Stimulated activated CD8-positive, alpha-beta memory T cell treated with anti-CD3 and anti-CD28 coated beads, Interleukin-15, amount 100 ng/mL, for 24 hours (primary cell): ENCODE results near the gene NRARP.
"Not testable (repeated sequence)": the region's sequence is repeated elsewhere in the genome, so short reads cannot be mapped to it uniquely, and the experiment has no call there.

Source experiments
- DNase-seq: peaks from one replicate; pipeline ENCODE4 v3.0.0-alpha.2; 2020; ENCODE audit warnings: low read depth

The NRARP gene

DNA sequence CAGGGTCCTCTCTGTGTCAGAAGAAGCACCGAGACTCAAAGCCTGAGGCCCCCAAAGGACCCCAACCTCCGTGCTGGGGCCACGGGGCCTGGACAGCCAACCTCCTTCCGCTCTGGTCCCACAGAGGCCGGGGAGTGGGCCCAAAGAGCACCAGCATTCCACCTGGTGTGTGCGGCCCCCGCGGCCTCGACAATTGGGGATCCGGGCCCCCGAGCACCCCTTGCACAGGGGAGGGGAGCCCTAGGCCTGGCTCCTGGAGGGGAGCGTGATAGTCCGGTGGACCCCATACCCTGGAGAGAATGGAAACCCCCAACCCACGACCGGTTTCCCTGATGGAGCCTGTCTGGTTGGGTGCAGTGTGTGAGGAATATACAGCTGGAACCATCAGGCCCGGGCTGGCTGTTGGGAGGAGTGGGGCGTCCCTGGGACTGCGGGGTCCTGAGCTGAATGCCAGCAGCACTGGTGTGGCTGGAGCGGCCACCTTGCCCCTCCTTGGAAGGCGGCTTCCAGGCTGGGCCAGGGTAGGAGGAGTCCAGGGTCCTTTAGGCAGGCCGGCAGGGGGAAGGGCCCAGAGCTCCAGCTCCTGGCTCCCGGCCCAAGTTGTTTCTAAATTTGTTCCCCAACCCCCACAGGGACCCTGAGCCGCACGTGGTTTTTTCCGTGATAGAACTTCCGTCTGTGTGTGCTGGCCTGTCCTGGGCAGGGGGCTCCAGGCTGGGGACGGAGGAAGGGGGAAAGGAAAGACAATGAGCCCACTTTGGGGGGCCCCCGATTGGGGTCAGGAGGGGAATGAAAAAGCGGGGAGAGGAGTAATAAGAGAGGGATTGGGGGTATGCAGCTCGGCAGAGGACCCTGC, 25.4 kb downstream of the NRARP start:
- DNase-seq: no peak

DNA sequence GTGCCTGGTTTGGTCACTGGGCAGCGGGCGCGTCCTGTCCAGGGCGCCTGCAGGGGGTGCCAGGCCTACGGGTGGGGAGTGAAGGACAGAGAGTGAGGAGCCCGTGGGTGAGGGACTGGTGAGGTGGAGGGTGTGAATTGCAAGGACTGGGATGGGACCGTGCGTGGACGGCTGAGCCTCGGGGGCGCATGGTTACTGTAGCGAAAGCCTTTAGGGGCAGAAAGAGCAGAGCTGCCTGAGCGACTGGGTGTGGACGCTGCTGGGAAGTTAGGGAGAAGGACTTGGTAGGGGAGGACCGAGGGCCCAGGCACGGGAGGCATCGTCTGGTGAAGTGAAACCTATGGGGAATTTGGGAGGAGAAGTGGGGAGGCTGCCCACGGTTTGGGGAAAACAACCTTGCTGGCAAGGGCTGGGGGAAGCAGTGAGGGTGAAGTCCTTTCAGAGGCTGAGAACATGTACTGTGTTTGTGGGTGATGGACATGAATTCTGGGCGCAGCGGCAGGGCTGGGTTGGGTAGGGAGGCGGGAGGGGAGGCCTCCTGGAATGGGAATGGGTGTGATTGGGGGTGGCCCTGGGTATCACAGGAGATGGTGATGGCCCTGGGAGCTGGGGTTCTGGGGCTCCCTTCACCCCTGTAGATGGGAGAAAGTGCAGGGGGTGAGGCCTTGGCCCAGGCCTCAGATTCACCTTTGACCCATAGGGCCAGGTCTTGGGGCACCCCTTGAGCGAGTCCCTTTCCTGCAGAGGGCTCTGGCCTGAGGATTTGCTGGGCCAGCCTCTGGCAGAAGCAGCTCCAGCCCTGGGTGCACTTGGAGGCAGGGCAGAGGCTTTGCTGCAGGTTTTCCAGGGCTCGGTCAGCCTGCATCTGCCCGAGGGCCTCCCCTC, 26.2 kb downstream of the NRARP start:
- DNase-seq: no peak

DNA sequence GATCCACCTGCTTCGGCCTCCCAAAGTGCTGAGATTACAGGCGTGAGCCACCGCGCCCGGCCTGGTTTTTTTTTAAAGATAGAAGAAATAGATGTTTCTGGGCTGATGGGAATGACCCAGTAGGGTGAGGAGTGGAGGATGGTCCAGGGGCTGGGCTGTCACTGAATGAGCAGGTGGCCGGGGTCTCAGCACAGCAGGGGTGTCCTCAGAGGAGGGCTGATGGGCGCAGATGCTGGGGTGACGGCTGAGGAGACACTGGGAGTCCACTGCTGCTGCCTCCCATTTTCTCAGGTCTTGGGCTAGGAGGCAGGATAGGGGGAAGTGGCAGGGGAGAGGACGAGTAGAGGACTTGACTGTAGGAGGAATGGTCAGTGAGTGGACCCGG, 26.9 kb downstream of the NRARP start:
- no peak for DNase-seq

DNA sequence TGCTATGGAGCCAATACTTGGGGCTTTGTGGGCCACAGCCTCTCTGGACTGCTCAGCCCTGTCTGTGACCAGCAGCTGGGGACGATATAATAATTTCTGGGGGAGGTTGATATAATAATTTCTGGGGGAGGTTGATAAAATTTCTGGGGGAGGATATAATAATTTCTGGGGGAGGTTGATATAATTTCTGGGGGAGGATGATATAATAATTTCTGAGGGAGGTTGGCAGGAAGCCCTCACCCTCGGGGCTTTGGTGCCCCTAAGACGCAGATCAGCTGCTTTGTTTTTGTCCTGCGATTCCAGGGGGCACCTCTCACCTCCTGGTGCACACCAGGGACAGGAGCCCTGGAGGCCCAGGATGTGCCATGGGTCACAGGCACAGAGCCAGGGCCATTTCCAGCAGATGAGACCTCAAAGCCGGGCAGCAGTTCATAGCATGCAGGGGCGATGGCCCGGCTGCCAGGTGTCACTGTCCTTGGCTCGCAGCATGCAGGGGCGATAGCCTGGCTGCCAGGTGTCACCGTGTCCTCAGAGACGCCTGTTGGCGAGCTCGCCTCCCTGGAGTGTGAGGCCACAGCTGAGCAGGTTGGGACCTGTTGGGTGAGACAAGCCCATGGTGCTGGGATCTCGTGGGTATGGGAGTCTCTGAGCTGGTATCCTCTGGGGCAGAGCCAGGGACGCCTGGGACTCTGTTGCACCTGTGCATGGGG, 28.3 kb downstream of the NRARP start:
- no peak for DNase-seq

DNA sequence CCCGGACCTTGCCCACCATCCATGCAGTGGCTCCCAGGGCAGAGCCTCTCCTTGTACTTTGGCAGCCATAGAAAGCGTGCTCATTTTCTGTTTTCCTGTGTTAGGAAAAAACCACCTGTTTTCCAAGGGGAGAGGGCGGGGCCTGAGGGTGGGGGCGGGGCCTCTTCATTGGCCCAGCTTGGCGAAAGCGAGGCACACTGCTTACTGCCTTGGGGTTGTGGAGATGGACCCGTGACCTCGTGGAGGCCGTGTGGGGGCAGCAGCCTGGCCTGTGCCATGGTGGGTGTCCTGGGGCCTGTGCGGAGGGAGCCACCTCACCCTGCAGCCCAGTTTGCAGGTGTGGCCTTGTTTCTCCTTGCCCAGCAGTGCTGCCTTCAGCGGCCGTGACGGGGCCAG, 29.0 kb downstream of the NRARP start:
- no peak for DNase-seq

DNA sequence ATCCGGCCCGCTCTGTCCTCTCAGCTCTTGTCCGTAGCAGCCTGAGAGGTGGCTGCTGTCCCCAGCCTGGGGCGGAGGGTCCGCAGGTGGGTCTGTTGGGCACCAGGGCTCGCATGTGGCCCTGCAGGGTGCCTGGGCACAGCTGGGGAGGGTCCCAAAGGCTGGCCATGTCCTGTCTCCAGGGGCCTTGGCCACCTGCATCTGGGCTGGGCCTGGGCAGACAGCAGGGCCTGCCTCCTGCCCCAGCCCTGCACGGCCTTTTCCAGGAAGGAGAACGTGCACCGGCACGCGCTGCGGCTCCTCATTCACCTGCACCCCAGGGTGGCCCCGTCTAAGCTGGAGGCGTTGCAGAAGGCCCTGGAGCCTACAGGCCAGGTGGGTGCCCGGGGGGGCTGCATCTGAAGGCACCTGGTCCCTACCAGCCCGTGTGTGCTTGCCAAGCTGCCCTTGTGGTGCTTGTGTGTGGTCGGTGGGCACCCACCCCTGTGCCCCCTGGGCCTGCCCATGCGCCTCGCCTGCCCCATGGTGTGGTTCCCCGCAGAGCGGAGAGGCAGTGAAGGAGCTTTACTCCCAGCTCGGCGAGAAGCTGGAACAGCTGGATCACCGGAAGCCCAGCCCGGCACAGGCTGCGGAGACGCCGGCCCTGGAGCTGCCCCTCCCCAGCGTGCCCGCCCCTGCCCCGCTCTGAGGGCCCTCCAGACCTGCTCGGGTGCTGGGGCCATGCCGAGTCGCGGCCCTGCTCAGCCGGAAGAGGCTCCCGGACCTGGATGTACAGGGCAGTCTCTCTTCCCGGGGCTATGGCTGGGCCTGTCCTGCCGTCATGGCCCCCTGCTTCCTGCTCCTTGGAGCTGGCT, 29.6 kb downstream of the NRARP start:
- no peak for DNase-seq

DNA sequence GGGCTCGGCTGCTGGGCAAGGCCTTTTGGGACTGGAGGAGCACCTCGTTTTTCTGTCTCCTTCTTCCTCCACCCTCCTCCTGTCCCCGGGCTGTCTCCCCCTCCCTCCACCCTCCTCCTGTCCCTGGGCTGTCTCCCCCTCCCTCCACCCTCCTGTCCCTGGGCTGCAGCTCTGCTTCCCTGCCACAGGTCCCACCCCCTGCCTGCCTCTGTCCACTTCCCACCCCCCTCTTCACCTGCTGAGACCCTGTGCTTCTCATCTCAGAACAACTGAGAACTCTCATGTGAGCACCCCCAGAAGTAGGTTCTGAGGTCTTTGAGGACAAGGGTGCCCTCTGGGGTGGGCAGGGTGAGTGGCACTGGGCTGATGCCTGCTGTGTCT, 30.4 kb downstream of the NRARP start:
- no peak for DNase-seq

DNA sequence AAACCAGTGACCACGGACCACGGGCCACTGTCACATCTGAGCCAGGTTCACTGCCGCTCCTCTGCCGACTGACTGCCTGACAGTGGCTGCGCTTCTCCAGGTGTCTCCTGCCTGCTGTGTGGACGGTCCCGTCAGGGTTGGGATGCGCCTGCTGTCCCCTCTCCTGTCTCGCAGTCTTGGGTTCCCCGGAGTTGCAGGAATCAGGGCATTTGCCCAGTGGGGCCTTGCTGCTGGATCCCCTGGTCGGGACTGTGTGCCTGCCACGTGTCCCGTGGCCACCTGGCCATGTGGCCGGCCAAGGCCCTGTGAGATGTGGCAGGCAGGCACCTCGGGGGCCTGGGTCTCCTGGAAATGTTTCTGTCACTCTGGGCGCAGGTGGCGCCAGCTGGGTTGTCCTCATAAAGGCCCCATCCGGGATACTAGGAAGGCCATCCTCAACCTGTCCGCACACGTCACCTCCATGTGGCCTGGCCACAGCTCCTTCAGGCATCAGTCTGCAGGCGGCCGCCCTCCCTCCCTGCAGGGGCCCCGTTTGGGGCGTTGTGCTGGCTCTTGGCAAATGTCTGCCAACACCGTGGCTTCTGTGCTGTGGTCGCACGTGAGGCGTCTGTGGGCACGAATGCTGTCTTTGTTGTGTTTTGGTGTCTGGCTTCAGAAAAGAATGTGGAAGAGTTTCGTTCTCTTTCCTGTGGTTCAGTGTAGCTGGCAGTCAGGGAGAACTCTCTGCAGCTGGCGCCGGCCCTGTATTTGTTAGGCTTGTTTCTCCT, 31.0 kb downstream of the NRARP start:
- DNase-seq: no peak

DNA sequence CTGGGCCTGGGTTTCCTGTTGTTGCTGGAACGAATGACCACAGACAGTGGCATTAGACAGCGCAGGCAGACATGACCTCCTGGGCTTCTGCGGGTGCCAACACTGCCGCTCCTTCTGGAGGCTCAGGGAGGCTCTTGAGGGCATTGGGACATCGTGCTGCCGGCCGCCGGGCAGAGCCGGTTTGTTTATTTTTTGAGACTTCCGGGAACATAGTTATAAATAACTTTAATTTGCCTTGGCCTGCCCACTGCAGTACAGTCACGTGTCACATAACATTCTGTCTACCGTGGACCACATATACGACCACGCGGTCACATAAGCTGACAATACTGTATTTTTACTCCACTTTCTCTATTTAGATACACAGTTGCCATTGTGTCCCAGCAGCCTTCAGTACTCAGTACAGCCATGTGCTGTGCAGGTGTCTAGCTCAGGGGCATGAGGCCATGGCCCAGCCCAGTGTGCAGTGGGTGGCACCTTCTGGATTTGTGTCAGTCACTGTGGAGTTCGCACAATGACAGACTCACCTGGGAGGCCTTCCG, 32.8 kb downstream of the NRARP start:
- no peak for DNase-seq

DNA sequence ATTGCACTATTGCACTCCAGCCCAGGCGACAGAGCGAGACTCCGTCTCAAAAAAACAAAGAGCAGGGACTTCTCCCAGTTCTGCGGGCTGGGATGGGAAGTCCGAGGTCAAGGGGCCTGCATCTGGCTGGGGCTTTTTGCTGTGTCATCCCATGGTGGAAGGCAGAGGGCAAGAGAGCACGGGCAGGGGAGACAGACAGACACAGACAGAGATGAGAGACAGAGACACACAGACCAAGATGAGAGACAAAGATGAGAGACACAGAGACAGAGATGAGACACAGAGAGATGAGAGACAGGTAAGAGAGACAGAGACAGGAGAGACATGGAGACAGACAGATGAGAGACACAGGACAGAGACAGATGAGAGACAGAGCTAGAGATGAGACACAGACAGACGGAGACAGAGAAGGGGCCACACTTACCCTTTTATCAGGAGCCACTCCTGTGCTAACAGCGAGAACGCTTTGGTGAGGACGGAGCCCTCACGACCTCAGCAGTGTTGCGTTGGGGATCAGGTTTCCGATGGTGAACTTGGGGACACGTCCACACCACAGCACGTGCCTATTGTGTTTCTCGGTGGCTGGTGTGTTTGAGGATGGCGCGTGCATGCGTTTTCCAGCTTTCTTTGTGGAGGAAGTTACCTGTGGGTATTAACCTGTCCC, 33.4 kb downstream of the NRARP start:
- DNase-seq: no peak

DNA sequence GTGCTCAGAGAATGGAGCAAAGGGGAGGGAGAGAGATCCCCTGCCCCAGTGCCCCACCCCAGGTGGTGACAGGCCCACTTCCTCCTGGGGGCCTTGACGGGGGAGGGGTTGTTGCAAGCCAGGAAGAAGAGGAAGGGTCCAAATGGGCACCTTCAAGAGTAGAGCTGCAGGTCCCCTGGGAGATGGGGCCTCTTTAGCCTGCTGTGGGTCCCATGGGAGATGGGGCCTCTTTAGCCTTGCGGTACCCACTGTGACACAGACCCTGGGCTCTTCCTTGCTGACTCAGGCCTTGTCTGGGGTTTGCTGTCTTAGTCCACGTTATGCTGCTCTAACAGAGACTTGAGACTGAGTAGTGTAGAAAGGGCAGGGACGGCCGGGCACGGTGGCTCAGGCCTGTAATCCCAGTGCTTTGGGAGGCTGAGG, 34.1 kb downstream of the NRARP start:
- no peak for DNase-seq

DNA sequence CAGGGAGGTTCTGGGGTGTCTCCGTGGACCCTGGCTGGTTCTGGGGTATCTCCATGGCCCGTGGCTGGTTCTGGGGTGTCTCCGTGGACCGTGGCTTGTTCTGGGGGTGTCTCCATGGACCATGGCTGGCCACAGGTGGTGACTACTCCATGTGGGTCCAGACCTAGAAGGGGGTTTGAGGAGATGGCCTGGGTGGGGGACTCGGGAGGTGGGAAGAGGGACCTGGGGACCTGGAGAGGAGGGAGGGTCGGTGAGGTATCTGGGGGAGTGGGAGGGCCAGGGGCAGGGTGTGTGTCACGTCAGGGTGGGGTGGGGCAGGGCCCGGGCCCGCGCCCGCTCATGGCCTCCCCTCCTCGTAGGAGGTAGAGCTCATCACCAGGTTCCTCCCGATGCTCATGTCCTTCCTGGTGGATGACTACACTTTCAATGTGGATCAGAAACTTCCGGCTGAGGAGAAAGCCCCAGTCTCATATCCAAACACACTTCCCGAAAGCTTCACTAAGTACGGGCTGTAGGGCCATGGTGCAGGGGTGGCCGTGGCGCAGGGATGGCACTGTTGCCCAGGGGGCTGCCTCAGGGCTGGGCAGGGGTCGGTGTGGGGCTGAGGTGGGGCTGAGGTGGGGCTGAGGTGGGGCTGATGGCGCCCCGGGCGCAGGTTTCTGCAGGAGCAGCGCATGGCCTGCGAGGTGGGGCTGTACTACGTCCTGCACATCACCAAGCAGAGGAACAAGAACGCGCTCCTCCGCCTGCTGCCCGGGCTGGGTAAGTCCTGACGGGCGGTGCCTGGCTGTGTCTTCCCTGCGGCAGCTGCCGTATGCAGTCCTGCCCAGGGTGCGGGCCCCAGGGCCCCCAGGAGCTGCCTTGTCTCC, 35.3 kb downstream of the NRARP start:
- DNase-seq: no peak

DNA sequence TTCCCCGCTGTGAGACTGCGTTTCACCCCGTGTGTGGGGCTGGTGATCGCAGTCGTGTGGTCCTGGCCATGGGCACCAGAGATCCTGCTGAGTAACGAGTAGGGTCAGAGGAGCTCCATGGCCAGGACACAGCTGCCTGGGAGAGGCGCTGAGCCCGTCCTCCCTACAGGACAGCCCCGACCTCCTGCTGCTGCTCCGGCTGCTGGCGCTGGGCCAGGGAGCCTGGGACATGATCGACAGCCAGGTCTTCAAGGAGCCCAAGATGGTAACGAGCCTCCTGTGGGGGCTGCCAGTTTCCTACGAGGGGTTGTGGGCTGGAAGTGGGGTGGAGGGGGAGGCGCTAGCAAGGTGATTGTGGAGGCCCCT, 35.9 kb downstream of the NRARP start:
- DNase-seq: no peak

DNA sequence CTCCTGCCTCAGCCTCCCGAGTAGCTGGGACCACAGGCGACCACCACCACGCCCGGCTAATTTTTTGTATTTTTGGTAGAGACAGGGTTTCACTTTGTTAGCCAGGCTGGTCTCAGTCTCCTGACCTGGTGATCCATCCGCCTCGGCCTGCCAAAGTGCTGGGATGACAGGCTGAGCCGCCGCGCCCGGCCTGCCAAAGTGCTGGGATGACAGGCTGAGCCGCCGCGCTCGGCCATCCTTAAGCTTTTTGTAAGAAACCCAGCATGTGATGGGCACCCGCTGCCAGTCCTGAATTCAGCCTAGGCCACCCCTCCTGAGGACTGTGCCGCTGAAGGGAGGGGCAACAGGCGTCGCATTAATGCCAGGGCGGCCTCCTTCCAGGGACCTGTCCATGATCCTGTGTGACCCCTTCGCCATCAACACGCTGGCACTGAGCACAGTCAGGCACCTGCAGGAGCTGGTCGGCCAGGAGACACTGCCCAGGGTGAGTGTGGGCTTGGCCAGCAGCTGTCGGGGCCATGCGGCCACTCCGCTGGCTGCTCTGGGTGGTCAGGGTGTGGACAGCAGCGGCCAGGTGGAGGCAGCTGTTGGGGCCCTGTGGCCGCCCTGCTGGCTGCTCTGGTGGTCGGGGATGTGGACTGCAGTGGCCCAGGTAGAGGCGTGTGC, 36.4 kb downstream of the NRARP start:
- DNase-seq: no peak

DNA sequence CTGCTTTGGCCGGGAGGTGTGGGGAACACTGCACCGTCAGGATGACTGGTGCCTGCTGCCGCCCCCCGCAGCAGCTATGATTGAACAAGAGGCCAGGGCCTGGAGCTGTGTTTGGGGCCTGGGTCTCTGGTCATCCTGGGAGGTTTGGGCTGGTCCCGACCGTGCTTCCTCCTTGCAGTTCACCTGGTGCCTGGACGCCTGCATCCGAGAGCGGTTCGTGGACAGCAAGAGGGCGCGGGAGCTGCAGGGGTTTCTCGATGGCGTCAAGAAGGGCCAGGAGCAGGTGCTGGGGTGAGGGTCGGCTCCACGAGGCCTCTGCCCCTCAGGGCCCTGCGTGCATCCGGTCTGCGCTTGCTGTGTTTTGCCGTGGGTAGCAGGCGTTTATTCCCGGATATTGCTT, 38.0 kb downstream of the NRARP start:
- DNase-seq: no peak

DNA sequence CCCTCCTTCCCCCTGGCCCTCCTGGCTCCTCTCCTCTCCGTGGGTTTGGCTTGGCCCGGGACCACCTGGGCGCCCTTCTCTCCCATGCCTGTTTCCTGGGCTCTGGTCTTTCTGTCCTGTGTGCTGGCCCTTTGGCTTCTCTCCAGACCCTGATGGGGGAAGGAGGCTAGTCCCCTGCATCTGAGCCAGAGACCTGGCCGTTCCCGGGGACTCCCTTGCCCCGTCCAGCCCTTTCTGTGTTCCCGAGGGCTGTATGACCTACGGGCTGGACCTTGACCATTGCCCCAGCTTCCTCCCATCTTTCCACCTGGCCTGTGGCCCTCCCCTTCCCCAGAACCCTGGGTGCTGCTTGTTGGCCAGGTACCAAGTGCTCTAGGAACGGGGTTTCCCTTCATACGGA, 38.6 kb downstream of the NRARP start:
- DNase-seq: no peak

DNA sequence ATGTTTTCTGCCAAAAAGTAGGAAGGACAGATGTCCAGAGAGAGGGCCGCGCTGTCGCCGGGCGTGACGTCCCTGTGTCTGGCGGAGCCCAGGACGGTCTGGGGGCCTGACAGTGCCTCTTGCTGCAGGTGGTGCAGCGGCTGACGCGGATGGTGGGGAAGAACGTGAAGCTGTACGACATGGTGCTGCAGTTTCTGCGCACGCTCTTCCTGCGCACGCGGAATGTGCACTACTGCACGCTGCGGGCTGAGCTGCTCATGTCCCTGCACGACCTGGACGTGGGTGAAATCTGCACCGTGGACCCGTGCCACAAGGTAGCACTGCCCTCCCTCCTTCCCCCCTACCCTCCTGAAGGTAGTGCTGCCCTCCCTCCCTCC, 39.2 kb downstream of the NRARP start:
- DNase-seq: no peak

DNA sequence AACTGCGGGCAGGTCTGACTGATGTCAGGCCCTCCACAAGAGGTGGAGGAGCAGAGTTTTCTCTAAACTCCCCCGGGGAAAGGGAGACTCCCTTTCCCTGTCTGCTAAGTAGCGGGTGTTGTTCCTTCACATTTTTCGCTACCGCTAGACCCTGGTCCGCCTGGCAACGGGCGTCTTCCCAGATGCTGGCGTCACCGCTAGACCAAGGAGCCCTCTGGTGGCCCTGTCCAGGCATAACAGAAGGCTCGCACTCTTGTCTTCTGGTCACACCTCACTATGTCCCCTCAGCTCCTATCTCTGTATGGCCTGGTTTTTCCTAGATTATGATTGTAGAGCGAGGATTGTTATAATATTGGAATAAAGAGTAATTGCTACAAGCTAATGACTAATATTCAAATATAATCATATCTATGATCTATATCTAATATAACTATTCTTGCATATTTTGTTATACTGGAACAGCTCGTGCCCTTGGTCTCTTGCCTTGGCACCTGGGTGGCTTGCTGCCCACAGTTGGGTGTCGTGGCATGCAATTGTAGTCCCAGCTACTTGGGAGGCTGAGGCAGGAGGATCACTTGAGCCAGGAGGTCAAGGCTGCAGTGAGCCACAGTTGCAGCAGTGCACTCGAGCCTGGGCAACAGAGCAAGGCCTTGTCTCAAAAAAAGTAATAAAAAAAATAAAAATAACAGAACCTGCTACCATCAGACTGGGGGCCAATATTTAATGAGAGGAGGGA, 39.7 kb downstream of the NRARP start:
- not testable (repeated sequence) for DNase-seq
